Transverse colon (tissue), 4 donors: Measurements from ENCODE around the gene ADAM17. TPM values are rescaled to one million over a fixed set of nuclear protein-coding genes. Genes with fewer than 3 reads are reported as not detected.

ENCODE experiments used
- DNase-seq: peaks from one replicate; pipeline ENCODE4 v3.0.0-alpha.2; 2019
- H3K27ac ChIP-seq, 4 donors: fragments of 200-600 bp; sonication (generic); 2 replicates each; pipeline ENCODE4 v1.5.1; 2016 to 2018; ENCODE audit warnings: inconsistent platforms in 4 of 4
- H3K27me3 ChIP-seq: fragments of 200-600 bp; sonication (generic); 2 replicates; pipeline ENCODE4 v1.5.1; 2017; ENCODE audit warnings: inconsistent platforms
- H3K36me3 ChIP-seq, 4 donors: fragments of 200-600 bp; sonication (generic); 2 replicates each; pipeline ENCODE4 v1.5.1; 2017 to 2019; ENCODE audit warnings: inconsistent platforms in 4 of 4
- H3K4me1 ChIP-seq, 4 donors: fragments of 200-600 bp; sonication (generic); 2 replicates each; pipeline ENCODE4 v1.5.1; 2017 to 2020; ENCODE audit warnings: inconsistent platforms in 4 of 4
- H3K4me3 ChIP-seq, 4 donors: fragments of 200-600 bp; sonication (generic); 1 replicate in 1 of 4; 2 replicates in 3 of 4; pipeline versions ENCODE4 v1.5.1 to v1.6.1; 2017 to 2019; ENCODE audit warnings: inconsistent platforms in 4 of 4
- H3K9me3 ChIP-seq, 2 donors: fragments of 200-600 bp; sonication (generic); 2 replicates each; pipeline ENCODE4 v1.5.1; 2017 to 2019; ENCODE audit warnings: inconsistent platforms in 2 of 2
- EP300 ChIP-seq: sonication (generic); formaldehyde crosslinking; IDR thresholded peaks from one replicate; pipeline ENCODE4 v1.6.1; 2017; ENCODE audit warnings: antibody characterized with exemption, low read depth
- POLR2A ChIP-seq: fragments of 450-650 bp; IDR thresholded peaks from one replicate; pipeline ENCODE4 v1.6.1; 2016; ENCODE audit warnings: antibody characterized with exemption, mild to moderate bottlenecking, moderate library complexity
- POLR2AphosphoS5 ChIP-seq, 3 donors: sonication (generic); formaldehyde crosslinking; IDR thresholded peaks; one replicate each; pipeline ENCODE4 v1.6.1; 2016; ENCODE audit warnings: antibody characterized with exemption in 3 of 3
- WGBS, 2 donors: methylation state at CpG; one replicate each; pipeline ENCODE4 v1.1.5; 2018; ENCODE audit warnings: low coverage in 1 of 2; 5-methylcytosine and 5-hydroxymethylcytosine counted together
- in situ Hi-C, 4 donors: fragments of 200-750 bp; cut with MboI; loops; one replicate each; pipeline versions ENCODE4 v1.15.0 to v1.15.1; 2017; ENCODE audit warnings: low sequenced_read_pairs in 3 of 4, low pct_ligation_motif_present in 1 of 4, low pct_unique_long_range_greater_than_20kb in 1 of 4
- intact Hi-C: fragments of 100-400 bp; cut with DNase I; formaldehyde crosslinking; loops from one replicate; pipeline ENCODE4 v1.15.1; 2023; ENCODE audit warnings: low total_unique reads
- total RNA-seq, 4 donors: library from RNA; depleted of rRNA; stranded (reverse); fragments of >200 nt; gene quantifications; one replicate each; pipeline ENCODE4 v1.1.0, GENCODE V29; 2016
- TF ChIP-seq, protein P1 (sequence below), 5 experiments: fragments of 200-600 bp in 3 of 5; fragments of 450-650 bp in 2 of 5; sonication (generic) in 3 of 5; IDR thresholded peaks; 1 replicate in 2 of 5; 2 replicates in 3 of 5; pipeline ENCODE4 v1.5.1; 2016 to 2017; ENCODE audit warnings: antibody characterized with exemption in 5 of 5, inconsistent platforms in 3 of 5, mild to moderate bottlenecking in 2 of 5, moderate library complexity in 1 of 5

The ADAM17 gene
- total RNA-seq, 4 donors from 2014 or later, result 11.2 to 36.4 (median 17.0) TPM

DNA sequence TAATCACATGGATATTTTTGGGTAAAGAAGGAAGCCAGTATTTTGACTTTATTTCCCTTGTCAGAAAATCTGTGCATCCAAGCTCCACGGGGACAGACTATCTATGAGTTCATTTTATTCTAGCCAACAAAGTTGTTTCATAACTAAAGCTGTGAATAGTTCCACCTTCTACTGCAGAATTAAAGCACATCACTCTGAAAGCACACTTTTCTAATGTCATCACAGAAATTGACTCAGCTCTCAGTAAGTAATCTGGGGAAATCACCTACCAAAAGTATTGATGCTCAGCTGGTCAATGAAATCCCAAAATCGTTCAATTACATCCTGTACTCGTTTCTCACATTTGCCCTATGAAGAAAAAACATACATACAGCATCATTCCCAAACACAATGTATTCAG lies 62.2 kb downstream of the ADAM17 start:
- Histone ChIP-seq H3K4me3 (no peak overlapping the region), H3K4me1 (no peaks in the 10 kb centered on the region), H3K9me3 (no peaks in the 10 kb centered on the region), H3K27ac (no peak overlapping the region), H3K27me3 (no peaks in the 10 kb centered on the region), H3K36me3 (peaks cover 0 to 73% (median 34%) of the 10 kb centered on the region in 4 donors)
- no peak for TF ChIP-seq POLR2AphosphoS5 (IDR thresholded peaks at IDR 0.05)
- no peak for TF ChIP-seq EP300
- TF ChIP-seq POLR2A, result no peak
- TF ChIP-seq, protein P1, sequence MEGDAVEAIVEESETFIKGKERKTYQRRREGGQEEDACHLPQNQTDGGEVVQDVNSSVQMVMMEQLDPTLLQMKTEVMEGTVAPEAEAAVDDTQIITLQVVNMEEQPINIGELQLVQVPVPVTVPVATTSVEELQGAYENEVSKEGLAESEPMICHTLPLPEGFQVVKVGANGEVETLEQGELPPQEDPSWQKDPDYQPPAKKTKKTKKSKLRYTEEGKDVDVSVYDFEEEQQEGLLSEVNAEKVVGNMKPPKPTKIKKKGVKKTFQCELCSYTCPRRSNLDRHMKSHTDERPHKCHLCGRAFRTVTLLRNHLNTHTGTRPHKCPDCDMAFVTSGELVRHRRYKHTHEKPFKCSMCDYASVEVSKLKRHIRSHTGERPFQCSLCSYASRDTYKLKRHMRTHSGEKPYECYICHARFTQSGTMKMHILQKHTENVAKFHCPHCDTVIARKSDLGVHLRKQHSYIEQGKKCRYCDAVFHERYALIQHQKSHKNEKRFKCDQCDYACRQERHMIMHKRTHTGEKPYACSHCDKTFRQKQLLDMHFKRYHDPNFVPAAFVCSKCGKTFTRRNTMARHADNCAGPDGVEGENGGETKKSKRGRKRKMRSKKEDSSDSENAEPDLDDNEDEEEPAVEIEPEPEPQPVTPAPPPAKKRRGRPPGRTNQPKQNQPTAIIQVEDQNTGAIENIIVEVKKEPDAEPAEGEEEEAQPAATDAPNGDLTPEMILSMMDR (IDR thresholded peaks at IDR 0.05), result no peak
- WGBS, 2 donors, result 67 to 77% methylated on average over 3 of the region's 3 CpGs
- intact Hi-C loops (no loop called here), in situ Hi-C loops (no loop called here)
- no peak for DNase-seq

DNA sequence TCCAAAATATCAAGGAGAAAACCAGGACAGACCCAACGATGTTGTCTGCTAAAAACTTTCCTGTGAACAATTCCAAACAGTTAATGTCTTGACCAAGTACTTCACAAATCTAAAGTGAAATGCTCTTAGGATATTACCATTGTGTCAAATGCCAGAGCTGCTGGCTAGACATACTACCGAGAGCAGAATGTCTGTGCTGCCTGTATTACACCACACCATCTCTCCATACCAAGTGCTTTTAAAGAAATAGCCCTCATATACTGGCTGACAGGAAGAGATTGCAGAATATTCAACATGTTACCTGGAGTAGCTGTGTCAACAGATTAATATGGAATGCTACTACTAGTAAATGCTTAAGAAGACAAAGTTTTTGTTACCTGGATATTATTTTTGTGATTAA lies 62.7 kb downstream of the ADAM17 start:
- WGBS, 2 donors, result 38 to 75% methylated on average over 1 to 2 of the region's 2 CpGs
- TF ChIP-seq POLR2AphosphoS5 (IDR thresholded peaks at IDR 0.05) (no peak), POLR2A (no peak), EP300 (no peak)
- TF ChIP-seq, protein P1 (IDR thresholded peaks at IDR 0.05), result no peak

DNA sequence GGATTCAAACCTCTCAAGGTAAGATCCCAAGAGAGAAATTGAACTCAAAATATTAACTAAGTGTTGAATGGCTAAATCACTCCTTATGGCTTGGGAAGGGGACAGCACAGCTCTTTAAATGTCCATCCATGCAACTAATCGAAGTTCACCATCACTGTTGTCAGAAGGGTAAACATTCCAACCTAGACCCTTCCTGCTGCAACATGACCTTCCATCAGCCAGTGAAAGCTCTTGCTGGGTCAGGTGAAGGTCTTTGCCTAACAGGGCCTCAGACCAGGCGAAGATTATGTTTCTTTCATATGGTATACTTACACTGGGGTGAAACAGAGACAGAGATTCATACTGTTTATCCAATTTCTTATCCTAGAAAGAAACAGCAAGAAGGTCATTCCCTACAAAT lies 64.8 kb downstream of the ADAM17 start:
- intact Hi-C loops, result no loop called here
- in situ Hi-C loops, result no loop called here

More for the DNA sequence above, 62.7 kb downstream of the ADAM17 start:
- Histone ChIP-seq H3K27me3 (no peaks in the 10 kb centered on the region), H3K4me3 (no peak overlapping the region), H3K27ac (no peak overlapping the region), H3K36me3 (peaks cover 0 to 73% (median 37%) of the 10 kb centered on the region in 4 donors), H3K9me3 (no peaks in the 10 kb centered on the region), H3K4me1 (no peaks in the 10 kb centered on the region)
- DNase-seq, result no peak
- in situ Hi-C loops, result no loop called here
- intact Hi-C loops, result no loop called here

DNA sequence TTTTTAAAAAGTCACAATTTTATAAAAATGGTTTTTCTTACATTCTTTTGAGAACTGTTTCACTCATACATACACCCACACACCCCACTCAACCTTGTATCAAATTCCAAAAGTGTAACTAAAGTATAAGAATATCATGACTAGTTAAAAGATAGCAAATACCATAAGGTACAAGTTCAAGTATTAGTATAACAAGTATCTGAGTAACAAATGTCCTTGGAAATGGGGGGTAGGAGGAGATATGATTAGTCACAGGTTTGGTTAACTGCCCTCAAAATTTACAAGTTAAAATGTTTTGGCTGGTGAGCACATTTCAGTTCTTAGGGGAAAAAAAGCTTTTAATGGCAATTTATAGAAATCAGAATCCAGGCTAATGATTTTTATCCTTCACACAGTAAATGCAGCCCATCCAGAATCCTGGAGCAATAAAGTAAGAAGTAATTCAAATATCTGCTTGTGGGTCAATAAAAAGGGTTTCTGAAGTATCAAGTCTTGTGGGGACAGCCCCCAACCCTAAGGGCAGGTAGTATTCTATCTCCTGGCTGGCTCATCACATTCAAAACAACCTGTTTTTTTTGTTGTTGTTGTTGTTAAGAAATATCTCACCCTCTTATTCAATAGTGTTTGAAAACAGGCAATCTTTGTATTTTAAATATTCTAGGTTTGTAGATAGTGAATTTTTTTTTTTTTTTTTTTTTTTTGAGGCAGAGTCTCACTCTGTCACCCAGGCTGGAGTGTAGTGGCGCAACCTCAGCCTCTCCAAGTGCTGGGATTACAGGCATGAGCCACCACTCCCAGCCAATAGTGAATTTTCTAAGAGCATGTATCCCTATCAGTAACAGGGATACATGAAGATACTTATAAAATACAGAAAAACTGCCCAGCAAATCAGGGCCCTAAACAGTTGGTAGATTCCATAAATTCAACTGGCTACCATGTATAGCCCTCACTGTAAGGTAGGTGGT lies 66.8 kb downstream of the ADAM17 start:
- H3K27ac ChIP-seq, result no peak overlapping the region
- intact Hi-C loops, result no loop called here
- in situ Hi-C loops, result no loop called here

More for the DNA sequence above, 64.8 kb downstream of the ADAM17 start:
- no peak for DNase-seq
- no peak overlapping the region for H3K4me3 ChIP-seq
- H3K27me3 ChIP-seq, result no peaks in the 10 kb centered on the region
- H3K4me1 ChIP-seq, result no peaks in the 10 kb centered on the region
- peaks cover 0 to 82% (median 38%) of the 10 kb centered on the region in 4 donors for H3K36me3 ChIP-seq
- WGBS, 2 donors, result 81 to 89% methylated on average over 2 of the region's 2 CpGs
- H3K27ac ChIP-seq, result no peak overlapping the region
- TF ChIP-seq, protein P1 (IDR thresholded peaks at IDR 0.05), result no peak
- TF ChIP-seq EP300 (no peak), POLR2AphosphoS5 (IDR thresholded peaks at IDR 0.05) (no peak), POLR2A (no peak)
- no peaks in the 10 kb centered on the region for H3K9me3 ChIP-seq

More for the DNA sequence above, 66.8 kb downstream of the ADAM17 start:
- Histone ChIP-seq H3K9me3 (no peaks in the 10 kb centered on the region), H3K4me1 (no peaks in the 10 kb centered on the region), H3K4me3 (no peak overlapping the region), H3K36me3 (peaks cover 0 to 83% (median 41%) of the 10 kb centered on the region in 4 donors), H3K27me3 (no peaks in the 10 kb centered on the region)
- TF ChIP-seq, protein P1 (IDR thresholded peaks at IDR 0.05), result no peak
- TF ChIP-seq POLR2A (no peak), EP300 (no peak)
- no peak for DNase-seq
- WGBS, 2 donors, result 90% methylated on average over 1 of the region's 1 CpG; no CpG with 5 or more reads in 1 of the 2 donors
